HPDE6-E6E7 (cell line): ENCODE results near the gene THAP2.

Experiments used
- DNase-seq: peaks from one replicate; pipeline ENCODE4 v3.0.0; 2011; ENCODE audit warnings: missing footprints; ENCODE audit errors: extremely low spot score

THAP2 gene

GRCh38 chr12:71663561-71664410 is at the start of gene THAP2, which contains the start of gene ZFC3H1:
THAP2 (plus strand) TSS chr12:71664301; CDS start chr12:71664510, 209 bp downstream.
ZFC3H1 (minus strand) TSS chr12:71663848; CDS start chr12:71663610, 238 bp downstream.
- DNase-seq, result peak; percentile 95

DNA sequence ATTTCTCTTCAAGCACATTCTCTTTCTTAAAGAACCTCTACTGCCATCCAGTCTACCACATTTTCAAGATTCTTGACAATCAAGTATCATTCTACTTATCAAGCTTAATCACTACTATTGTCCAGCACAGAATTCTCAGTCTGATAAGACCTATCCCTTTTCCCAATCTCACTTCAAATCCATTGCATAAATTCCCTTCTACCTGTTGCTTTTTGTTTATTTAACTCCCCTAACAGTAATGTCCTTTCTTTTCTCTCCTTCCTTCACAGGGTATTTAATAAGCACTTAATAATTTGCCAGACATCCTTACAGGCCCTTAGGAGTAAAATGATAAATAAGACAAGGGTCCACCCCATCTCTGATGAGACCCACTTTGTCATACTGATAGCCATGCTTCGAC is 42.2 kb upstream of the THAP2 start:
- DNase-seq, result no peak

DNA sequence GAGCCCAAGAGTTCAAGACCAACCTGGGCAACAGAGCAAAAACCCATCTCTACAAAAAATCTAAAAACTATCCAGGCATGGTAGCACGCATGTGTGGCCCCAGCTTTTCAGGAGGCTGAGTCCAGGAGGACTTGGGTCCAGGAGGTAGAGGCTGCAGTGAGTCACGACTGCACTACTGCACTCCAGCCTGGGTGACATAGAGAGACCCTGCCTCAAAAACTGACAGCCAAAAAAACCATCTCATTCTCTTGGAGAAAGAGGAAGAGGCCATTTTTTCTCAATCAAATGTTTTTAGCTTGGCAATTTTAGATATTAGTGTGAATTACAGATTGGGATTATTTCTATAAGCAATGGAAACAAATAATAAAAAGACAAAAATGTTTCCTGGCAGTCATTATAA is 38.6 kb upstream of the THAP2 start:
- no peak for DNase-seq

GRCh38 chr12:71626098-71626497 is 38.0 kb upstream of the THAP2 start:
- DNase-seq, result no peak

DNA sequence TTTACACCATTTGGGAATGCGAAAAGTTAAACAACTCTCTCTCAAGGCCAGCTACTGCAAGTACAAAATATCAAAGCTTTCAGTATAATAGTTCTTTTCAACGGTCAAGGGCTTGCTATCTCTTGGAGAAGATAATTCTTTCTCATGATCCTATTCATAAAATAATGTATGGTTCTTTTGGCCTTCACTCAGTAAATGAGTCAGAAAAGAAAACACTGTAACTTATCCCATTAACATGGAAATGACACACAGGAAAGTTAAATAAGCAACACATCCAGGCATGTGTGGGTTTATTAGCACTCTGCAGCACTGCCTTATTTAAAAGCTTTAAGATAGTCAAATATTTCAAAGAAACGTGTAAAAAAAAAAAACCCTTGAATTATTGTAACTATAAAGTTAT is 37.3 kb upstream of the THAP2 start:
- DNase-seq, result no peak

DNA sequence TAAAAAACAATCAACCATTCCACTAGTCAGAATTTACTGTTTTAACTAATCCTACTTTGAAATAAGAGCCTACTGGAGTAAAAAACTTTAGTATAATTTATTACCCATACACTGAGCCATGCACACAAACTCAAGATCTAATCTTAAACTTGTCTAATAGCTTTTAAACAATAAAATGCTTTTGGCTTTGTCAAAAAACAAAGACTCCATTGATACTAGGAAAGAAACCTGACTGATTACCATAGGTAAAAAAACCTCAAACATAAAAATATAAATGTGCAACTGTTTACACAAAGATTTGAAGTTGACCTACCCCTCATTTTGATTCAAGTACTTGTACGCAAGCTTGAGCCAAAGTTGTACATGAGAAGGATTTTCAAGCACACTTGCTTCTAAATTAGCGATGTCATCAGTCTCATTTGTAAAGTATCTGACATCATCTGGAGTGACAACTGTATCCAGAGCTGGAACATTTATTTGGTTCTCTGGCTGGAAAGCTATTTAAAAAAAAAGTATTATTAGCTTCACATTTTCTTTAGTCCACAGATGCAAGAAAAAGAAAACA is 36.6 kb upstream of the THAP2 start:
- no peak for DNase-seq

DNA sequence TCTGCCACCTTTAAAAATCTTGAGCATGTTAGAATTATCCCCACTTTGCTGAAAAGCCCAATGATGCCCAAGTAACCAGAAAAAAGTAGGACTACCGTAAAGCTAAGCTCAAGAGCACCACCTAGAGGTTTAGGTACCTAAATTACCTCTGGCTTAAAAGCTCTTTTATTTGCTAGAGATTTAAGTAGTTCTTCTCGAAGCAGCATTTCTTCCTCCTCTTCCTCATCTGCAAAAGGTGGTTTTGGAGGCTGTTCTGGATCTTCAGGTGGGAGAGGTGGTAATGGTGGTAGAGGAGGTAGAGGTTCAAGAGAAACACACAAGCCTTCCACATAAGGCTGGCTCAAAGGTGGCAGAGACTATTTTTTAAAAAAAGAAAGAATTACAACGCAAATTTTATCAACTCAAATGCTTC is 27.4 kb upstream of the THAP2 start:
- DNase-seq, result peak; percentile 8

DNA sequence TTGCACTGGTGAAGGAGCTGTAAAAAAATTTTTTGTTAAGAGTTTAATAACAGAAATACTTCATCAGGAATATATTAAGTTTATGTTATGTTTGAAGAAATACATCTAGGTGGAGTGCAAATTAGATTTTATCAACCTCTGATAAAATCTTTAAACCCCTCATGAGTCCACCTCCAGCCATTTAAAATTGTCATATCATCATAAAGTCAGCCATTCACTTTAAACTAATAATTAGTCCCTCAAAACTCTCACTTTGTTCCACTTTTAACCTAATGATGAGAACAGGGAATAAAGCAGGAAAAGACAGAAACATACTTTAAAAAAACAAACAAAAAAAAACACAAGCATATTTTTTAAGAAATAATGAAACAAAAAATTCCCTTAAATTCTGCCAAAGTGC is 25.6 kb upstream of the THAP2 start:
- DNase-seq, result no peak

DNA sequence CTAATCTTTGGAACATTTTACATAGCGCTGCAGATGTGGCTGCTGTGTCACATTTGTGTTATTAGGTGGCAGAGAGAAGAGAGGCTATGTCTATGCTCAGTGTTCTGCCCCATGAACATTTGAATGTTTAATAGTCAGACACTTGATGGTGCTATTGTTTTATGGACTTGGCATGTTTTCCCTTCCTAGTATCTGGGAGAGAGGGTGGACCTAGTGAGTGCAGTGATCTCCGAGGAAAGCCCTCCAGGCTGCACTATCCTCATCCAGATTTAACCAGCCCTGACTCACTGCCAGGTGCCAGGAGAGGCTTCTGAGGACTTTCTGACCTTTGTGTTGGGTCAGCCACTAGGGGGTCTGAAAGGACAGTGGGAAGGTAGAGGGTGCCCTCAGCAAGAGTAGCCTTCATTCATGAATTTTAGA is 24.8 kb upstream of the THAP2 start:
- DNase-seq, result no peak

DNA sequence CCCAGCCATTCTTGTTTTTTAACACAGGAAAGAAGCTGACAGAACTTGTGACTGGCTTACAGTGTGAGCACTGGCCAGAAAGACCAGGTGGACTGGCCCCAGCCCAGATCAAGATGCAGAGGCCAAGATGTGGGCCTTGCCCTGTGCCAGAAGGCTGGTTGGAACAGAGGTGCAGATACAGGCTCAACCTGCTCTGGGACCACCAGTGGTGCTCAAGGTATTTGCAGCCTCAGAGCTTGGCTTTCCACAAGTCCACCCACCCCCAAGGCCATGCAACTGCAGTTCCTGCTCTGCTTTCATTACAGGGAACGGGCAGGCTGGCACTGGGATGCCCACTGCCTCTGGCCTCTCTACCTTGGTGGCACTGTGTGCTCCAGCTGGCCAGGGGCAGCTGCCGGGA is 23.8 kb upstream of the THAP2 start:
- DNase-seq, result no peak

GRCh38 chr12:71641390-71641789 is 22.7 kb upstream of the THAP2 start:
- no peak for DNase-seq

- DNase-seq, result no peak
These were observed 21.8 kb upstream of the THAP2 start for GRCh38 chr12:71642264-71642663.

- no peak for DNase-seq
These were observed 18.8 kb upstream of the THAP2 start for GRCh38 chr12:71645268-71645667.

DNA sequence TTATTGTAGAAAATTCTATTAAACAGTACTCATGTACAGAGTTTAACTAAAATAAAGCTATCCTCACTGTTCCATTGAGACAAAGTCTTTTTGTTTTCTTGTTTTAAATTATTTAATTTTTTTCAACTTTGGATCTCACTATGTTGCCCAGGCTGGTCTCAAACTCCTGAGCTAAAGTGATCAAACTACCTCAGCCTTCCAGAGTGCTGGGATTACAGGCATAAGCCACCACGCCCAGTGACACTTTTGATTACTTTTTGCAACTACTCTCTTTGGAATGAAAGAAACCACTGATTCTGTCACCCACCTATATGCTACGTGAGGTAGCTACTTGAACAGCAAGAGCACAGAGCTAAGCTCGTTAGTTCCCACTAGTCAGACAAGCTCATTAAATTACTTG is 17.6 kb upstream of the THAP2 start:
- no peak for DNase-seq

DNA sequence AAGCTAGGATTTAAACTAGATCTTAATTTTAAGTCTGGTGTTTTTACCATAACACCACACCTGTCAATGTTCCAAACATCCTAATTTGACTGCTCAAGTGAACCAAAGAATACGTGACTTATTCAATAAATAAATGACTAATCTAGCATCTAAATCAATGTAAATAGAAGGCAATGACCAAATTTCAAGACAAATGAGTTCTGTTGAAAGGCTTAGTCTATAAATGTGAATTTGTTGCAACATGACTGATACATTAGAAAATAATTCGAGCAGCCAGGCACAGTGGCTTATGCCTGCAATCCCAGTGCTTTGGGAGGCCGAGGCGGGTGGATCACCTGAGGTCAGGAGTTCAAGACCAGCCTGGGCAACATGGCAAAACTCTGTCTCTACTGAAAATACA is 15.6 kb upstream of the THAP2 start:
- no peak for DNase-seq

DNA sequence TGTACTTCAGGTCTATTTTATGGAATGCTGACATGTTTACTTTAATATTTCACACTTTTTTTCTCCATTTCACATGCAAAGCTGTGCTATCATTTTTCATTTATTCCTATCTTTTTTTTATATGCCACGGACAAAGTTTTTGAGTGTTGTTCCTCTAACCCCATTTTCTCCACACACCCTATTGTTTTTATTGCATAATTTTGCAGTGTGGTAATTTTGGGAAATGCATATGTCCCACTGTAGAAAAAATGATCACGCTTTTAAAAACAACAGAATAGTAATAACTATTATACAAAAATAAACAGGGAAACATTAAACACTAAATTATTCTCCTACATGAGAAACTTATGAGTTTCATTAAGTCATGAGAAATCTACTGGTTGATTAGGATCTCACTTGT is 14.7 kb upstream of the THAP2 start:
- no peak for DNase-seq

DNA sequence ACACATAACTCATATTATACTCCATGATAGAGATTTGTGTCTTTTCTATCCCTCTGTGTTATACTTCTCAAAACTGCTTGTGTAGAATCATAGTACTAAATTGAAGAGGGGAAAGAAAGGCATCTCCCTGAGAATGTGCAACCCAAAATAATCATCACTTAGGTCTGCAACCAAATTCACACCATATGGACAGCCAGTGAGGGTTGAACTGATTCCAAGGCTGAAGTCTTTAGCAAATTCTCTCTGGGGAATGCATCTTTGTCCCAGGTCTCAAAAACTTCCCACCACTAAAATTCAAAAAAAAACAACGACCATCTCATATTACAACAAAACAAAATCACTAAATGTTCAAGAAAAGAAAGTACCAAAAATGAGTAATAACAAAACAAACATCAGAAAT is 11.4 kb upstream of the THAP2 start:
- DNase-seq, result no peak

GRCh38 chr12:71653137-71653536 is 11.0 kb upstream of the THAP2 start:
- DNase-seq, result no peak

DNA sequence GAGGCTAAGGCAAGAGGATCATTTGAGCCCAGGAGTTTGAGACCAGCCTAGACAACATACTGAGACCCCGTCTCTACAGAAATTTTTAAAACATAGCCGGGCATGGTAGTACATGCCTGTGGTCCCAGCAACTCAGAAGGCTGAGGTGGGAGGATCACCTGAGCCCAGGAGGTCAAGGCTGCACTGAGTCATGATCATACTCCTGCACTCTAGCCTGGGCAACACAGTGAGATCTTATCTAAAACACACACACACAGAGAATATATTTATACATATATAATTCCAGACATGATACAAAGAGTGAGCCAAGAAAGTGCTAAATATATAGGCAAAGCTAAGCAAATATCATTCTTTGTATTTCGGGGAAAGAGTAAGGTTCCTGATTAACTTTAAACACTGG is 9.9 kb upstream of the THAP2 start:
- no peak for DNase-seq

DNA sequence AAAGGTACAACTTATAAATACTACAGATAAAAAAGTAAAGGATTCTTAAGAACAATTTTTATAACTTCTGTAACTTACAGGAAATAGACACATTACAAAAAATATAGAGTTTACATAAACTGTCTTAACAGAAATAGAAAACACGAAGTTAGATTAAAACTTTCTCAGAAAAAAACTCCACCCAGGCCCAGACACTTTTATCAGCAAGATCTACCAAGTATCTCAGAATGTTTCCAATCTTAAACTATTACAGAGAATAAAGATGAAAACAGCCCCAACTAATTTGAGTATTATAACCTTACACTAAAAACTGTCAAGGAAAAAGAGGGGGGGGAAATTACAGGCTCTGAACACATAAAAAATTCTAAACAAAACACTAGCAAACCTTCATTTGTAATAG is 8.6 kb upstream of the THAP2 start:
- DNase-seq, result no peak

GRCh38 chr12:71655907-71656306 is 8.2 kb upstream of the THAP2 start:
- DNase-seq, result no peak

DNA sequence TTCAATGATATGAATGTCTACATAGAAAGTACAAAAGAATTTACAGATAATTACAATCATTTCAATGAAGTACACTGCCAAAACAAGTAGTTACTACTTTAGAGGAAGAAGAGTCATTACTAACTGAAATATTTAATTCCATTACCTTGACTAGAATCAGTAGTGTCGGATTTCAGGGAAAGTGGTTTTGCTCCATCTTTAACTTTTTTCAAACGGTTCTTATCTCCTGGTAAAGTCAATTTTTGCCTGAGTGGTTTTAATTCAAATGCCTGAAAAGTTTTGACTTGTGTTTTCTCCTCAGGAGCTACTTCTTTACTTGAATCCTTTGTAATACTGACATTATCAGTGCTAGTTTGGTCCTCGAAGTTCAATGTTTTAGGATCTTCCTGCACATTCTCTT is 7.4 kb upstream of the THAP2 start:
- no peak for DNase-seq

DNA sequence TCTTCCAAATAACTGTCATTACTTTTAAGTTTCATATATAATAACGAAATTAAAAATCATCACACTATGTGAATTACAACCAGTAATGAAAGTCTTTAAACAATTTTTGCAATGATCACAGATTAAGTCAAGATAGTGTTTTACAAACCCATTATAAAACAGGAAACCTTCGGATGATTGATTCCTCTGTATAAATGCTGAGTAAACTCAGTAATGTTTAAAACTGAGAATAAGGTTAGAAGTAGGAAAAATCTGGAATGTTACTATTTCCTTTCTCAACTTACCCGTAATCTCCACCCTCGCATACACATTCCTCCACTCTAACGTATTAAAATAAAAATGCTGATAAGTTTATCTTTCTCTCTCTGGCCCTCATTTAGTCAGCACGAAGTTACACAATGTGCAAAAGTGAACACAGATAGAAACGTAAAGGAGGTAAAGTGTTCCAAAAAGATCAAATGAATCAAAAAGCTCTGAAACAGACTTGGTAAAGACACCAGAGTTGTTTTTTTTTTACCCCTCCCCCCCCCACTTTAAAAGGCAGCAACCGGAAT is 2.0 kb upstream of the THAP2 start:
- no peak for DNase-seq
